Daoy (cell line): ENCODE results near the gene IL18. TPM values are rescaled to one million over a fixed set of nuclear protein-coding genes. Genes with fewer than 3 reads are reported as not detected.
"Not testable (repeated sequence)": the region's sequence is repeated elsewhere in the genome, so short reads cannot be mapped to it uniquely, and the experiment has no call there.

Experiments used
- DNase-seq: peaks from one replicate; pipeline ENCODE4 v3.0.0-alpha.2; 2015; ENCODE audit warnings: low read depth
- total RNA-seq: library from RNA; depleted of rRNA; stranded (reverse); fragments of >200 nt; shearing (Covaris generic); gene quantifications from 2 replicates; pipeline ENCODE4 v1.2.3, GENCODE V29; 2014

IL18 gene
- total RNA-seq, 1 experiment from 2014 or later, result not detected

- no peak for DNase-seq
These were observed 8.6 kb upstream of the IL18 start for GRCh38 chr11:112172362-112172994.

DNA sequence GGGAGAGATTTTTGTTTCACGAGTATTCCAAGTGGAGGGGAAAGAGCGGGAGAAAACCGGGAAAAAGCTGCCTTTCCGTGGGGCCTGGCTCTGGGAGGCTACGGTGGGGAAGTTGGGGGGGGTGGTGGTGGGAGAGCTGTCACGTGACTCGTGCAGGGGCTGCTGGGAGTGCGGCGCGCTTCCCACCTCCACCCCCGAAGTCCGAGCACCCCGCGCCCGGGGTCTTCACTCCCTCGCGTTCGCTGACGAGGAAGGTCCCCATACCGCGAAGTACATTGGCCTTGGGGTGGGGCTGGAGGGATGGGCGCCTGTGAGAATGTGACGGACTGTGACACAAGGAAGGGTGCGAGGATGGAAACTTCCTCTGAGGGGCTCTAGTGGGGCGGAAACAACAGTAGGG, 3.3 kb upstream of the IL18 start, which contains the start of gene TEX12:
Gene TEX12, plus strand, starts transcription at position 228 of the 400 bp plus-strand sequence. CDS start 1,897 bp downstream, outside the sequence.
- no peak for DNase-seq

GRCh38 chr11:112166562-112166961, 2.7 kb upstream of the IL18 start:
- DNase-seq, result no peak

- DNase-seq, result no peak
These were observed 1.2 kb upstream of the IL18 start for GRCh38 chr11:112165049-112165448.

DNA sequence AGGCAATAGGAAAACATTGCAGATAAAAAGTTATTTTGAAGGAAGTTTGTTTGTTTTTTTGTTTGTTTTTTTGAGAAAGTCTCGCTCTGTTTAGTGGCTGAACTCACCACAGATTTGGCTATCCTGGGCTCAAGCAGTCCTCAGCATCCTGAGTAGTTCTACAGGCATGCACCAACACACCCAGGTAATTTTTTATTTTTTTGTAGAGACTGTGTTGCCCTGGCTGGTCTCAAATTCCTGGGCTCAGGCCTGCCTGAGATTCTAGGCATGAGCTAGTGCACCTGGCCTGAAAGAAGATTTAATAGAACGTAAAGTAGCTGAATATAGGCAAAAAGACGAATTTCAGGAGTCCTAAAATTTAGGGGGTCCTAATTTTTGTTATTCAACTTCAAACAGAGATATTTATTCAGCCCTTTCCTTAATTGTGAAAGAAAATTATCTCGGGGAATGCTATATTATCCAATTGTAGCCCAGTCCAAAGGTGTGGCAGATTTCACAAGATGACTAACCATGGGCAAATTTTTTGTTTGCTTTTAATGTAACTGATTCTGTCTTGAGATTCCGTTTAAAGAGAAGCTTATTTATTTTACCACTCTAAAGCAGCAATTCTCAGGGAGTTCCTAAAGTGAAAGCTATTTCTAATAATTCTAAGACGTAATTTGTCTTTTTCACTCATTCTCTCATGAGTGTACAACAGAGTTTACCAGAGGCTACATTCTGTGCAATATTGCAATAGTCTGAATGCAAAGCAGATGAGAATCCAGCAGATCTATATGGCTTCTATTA, 940 bp downstream of the IL18 start:
- DNase-seq, result no peak

GRCh38 chr11:112162200-112162599, 1.7 kb downstream of the IL18 start:
- not testable (repeated sequence) for DNase-seq

GRCh38 chr11:112161012-112161411, 2.9 kb downstream of the IL18 start:
- DNase-seq, result no peak

- DNase-seq, result no peak
These were observed 3.6 kb downstream of the IL18 start for GRCh38 chr11:112160091-112160848.

- peak; percentile 5 for DNase-seq
These were observed 4.5 kb downstream of the IL18 start for GRCh38 chr11:112159098-112160065.

DNA sequence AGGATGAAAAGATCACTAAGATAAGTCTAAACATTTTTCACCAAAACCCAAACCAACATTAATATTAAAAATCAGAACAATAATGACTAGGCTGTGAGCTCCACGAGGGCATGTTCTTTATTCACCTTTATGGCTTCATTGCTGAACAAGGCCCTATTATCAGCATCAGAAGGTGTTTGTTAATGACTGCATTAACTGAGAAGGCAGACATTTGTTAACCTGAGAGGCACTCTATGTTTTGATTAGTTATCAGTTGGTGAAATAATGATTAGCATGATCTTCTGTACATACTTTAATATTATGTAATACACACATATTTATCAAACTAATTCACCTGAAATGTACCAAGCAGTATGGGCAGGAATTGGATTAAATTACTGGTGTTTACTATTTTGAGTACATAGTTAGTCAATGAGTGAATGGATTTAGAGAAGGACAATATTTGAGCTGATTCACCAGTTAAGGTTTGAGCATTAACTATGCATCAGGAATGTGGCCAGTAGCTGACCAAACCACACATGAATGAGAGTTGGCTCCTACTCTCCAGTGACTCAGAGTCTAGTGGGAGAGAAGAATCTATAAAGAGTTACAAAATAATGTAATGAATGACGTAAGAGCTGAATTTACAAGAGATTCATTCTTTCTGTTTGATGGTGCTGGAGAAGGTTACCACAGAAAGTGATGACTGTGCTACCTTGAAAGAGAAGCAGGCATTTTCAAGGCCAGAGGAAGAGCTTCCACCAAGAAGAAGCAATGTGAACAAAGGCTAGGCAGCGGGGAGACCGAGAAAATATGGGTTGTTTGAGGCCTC, 6.7 kb downstream of the IL18 start:
- peak; percentile 94 for DNase-seq

DNA sequence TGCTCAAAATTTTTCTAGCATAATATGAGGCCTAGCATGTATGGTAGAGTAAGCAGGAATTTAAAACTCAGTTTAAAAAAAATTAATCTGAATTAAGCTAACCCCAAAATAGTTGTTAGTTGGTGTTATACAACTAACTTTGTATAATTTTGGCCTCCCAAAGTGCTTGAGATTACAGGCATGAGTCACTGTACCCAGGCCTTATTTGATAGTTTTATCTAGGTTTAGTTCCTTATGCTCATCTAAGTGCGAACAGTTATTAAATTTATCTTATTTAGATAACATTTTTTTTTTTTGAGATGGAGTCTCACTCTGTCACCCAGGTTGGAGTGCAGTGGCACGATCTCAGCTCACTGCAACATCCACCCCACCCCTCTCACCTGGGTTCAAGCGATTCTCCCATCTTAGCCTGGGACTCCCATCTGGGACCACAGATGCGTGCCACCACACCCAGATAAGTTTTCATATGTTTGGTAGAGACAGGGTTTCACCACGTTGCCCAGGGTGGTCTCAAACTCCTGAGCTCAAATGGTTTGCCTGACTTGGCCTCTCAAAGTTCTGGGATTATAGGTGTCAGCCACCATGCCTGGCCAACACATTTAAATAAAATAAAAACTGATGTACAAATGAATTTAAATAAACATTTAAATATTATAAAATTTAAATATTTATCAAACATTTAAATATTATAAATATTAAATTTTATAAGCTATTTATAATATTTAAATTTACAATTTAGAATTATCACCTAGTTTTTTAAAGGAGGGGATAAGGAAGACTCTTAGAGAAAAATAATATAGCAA, 7.5 kb downstream of the IL18 start:
- DNase-seq, result no peak

- no peak for DNase-seq
These were observed 13.4 kb downstream of the IL18 start for GRCh38 chr11:112150517-112150916.

- no peak for DNase-seq
These were observed 20.3 kb downstream of the IL18 start for GRCh38 chr11:112143597-112143996.

- no peak for DNase-seq
These were observed 29.4 kb downstream of the IL18 start for GRCh38 chr11:112134473-112134872.

DNA sequence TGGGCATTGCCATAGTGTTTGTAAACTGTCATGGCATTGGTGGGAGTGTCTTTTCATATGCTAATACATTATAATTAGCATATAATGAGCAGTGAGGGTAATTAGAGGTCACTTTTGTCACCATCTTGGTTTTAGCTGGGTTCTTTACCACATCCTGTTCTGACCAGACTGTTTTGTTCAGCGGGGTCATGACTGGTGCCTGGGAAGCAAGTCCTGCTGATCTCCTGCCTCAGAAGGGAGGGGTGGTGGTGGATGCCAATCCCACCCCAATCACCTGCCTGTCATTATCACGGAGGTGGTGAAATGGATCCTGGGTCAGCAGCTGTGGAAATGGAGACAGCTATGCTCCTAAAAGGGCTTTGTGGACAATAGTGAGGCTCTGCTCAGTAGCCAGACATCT, 31.2 kb downstream of the IL18 start:
- peak; percentile 7 for DNase-seq

DNA sequence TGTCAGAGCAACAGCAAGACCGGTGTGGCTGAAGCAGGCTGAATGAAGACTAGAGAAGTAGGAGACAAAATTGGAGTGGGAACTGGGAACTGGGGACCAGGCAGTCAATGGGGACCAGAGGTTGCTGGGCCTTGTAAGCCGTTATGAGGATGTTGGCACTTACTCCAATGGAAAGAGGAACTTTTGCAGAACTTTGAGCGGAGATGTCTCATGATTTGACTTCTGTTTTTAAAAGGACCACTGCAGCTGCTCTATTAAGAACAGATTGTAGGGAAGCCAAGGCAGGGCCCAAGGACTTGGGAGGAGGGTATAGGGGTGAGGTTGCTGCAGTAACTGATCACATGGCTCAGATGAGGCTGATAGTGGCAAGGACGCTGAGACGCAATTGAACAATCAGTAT, 34.2 kb downstream of the IL18 start:
- no peak for DNase-seq

- DNase-seq, result peak; percentile 82
These were observed 35.3 kb downstream of the IL18 start for GRCh38 chr11:112128483-112129121.

GRCh38 chr11:112127056-112127455, 36.8 kb downstream of the IL18 start:
- DNase-seq, result no peak

GRCh38 chr11:112123129-112123528, 40.8 kb downstream of the IL18 start:
- no peak for DNase-seq
